ENCODE data around the gene MXRA7.
"Not testable (repeated sequence)": the region's sequence is repeated elsewhere in the genome, so short reads cannot be mapped to it uniquely, and the experiment has no call there.

Gene MXRA7

DNA sequence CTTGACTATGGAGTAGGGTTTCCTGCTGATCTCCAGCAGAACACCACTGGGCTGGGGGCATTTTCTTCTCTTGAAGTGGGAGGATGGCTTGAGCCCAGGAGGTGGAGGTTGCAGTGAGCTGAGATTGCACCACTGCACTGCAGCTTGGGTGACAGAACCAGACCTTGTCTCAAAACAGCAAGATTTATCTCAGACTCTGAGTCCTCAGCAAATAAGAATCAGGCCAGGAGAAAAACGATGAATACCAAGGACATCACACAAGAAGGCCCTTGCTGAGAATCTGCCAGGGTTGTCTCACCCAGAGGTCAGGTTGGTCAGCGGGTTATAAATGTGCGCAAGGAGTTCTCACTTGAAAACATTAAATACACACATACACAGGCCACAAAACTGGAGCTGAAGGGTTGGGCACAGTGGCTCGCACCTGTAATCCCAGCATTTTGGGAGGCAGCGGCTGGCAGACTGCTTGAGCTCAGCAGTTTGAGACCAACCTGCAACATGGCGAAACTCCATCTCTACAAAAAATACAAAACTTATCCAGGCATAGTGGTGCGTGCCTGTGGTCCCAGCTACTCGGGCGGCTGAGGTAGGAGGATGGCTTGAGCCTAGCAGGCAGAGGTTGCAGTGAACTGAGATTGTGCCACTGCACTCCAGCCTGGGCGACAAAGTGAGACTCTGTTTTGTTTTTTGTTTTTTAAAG, 7.7 kb downstream of the MXRA7 start:
- no peak for DNase-seq (ENCODE audit: low read depth)
- no peak for TF ChIP-seq CTCF (IDR thresholded peaks at IDR 0.05; ENCODE audit: low read length, missing control alignments)

DNA sequence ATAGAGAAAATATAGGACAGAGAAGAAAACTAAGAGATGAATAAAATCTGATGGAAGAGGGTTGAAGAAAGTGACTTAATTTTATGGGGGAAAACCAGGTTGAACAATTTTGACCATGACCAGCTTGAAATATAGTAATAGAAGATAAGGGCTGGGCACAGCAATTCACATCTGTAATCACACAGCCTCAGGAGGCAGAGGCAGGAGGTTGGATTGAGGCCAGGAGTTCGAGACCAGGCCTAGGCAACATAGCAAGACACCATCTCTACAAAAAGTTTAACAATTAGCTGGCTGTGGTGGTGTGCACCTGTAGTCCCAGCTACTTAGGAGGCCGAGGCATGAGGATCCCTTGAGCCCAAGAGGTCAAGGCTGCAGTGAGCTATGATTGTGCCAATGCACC, 8.7 kb downstream of the MXRA7 start:
- H3K4me3 ChIP-seq (replicated peaks; ENCODE audit: low read depth, low read length), result no peak overlapping the region
- DNase-seq (ENCODE audit: low read depth), result no peak
- TF ChIP-seq CTCF (IDR thresholded peaks at IDR 0.05; ENCODE audit: low read length, missing control alignments), result no peak

More for the DNA sequence above, 7.7 kb downstream of the MXRA7 start:
- H3K4me3 ChIP-seq (replicated peaks; ENCODE audit: low read depth, low read length), result no peak overlapping the region

DNA sequence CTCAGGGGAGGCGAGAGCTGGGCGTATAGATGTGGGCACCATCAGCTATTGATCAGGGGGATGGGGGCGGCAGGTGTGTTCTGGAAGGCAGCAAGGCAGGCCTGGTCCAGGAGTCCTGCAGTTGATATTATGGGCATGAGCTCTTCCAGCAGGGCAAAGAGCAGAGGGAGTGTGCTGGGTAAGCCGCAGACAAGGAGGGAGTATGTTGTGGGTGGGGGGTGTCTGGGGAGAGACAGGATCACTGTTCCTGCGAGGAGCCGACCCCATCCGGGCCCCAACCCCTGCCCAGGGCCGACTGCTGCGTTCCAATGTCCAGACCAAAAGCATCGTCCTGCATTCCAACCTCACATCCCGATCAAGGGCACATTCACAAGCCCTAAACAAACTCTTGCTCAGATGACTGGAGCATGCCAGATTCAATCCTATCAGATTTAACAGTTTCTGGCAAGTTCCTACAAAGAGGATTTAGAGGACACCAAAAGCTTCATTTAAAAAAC, 9.2 kb downstream of the MXRA7 start:
- H3K4me3 ChIP-seq (replicated peaks; ENCODE audit: low read depth, low read length), result no peak overlapping the region
- no peak for DNase-seq (ENCODE audit: low read depth)
- no peak for TF ChIP-seq CTCF (IDR thresholded peaks at IDR 0.05; ENCODE audit: low read length, missing control alignments)

- H3K4me3 ChIP-seq (replicated peaks; ENCODE audit: low read depth, low read length), result peak overlapping the region; percentile 5
Observed at GRCh38 chr17:76700617-76701470, 9.9 kb downstream of the MXRA7 start.

DNA sequence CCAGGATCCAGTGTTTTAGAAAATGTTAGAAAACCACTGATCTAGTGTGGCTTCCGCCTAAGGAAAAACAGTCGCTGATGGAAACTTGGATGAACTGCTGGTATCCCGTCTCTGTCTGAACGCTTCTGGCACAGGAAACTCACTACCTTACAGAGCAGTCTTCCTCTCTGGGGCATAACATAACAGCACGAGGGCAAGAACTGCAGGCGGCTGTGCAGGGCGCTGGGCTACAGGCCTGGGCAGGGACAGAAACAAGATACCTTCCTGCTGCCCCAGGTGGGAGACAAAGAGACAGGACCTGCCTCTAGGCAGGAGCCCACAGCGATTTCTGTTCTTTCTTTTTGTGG, 10.5 kb downstream of the MXRA7 start:
- no peak for TF ChIP-seq CTCF (IDR thresholded peaks at IDR 0.05; ENCODE audit: low read length, missing control alignments)
- no peak overlapping the region for H3K4me3 ChIP-seq (replicated peaks; ENCODE audit: low read depth, low read length)
- DNase-seq (ENCODE audit: low read depth), result no peak

More at GRCh38 chr17:76700617-76701470, 9.9 kb downstream of the MXRA7 start:
- peak; percentile 88 for DNase-seq (ENCODE audit: low read depth)
- TF ChIP-seq CTCF (IDR thresholded peaks at IDR 0.05; ENCODE audit: low read length, missing control alignments), result no peak

DNA sequence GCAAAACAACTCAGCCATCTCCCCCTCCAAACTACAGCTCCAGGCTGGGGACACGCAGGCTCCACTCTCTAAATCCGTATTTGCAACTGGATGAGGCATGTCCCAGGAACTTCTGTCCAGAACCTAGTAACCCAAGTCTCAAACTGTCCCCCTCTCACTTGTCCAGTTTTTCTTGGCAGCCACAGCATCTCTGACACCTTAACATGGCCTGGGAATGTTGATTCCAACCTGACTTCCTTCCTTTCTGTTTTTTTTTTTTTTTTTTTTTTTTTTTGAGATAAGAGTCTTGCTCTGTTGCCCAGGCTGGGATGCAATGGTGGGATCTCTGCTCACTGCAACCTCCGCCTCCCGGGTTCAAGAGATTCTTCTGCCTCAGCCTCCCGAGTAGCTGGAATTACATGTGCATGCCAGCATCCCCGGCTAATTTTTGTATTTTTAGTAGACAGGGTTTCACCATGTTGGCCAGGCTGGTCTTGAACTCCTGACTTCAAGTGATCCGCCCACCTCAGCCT, 12.2 kb downstream of the MXRA7 start:
- not testable (repeated sequence) for DNase-seq (ENCODE audit: low read depth); H3K4me3 ChIP-seq (replicated peaks; ENCODE audit: low read depth, low read length)

- H3K4me3 ChIP-seq (replicated peaks; ENCODE audit: low read depth, low read length), result no peak overlapping the region
- TF ChIP-seq CTCF (IDR thresholded peaks at IDR 0.05; ENCODE audit: low read length, missing control alignments), result no peak
- peak; percentile 63 for DNase-seq (ENCODE audit: low read depth)
Observed at GRCh38 chr17:76697702-76698465, 12.9 kb downstream of the MXRA7 start.

All from fibroblast of pulmonary artery (primary cell).